Measurements from ENCODE around the gene FBXL15.
A peak's percentile ranks its signal among the peaks of the same experiment; 100 is the strongest.

Gene FBXL15

DNA sequence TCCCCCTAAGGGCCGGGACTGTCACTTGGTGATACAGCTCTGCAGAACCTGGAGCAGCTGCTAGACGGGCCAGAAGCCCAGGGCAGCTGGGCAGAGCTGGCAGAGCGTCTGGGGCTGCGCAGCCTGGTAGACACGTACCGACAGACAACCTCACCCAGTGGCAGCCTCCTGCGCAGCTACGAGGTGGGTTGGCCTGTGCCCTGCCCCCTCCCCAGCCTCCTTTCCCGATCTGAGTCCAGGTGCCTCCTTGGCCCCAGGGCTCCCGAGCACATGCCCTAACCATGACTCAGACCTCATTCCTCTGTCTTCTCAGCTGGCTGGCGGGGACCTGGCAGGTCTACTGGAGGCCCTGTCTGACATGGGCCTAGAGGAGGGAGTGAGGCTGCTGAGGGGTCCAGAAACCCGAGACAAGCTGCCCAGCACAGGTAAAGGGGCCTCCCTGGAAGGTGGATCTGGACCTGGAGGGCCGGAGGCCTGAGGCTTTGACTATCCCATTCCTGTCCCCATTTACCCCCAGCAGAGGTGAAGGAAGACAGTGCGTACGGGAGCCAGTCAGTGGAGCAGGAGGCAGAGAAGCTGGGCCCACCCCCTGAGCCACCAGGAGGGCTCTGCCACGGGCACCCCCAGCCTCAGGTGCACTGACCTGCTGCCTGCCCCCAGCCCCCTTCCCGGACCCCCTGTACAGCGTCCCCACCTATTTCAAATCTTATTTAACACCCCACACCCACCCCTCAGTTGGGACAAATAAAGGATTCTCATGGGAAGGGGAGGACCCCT is 18.7 kb upstream of the FBXL15 start:
- H3K4me1 Mint-ChIP-seq (ENCODE audit: low read depth): peaks cover 44% of the 10 kb centered on the region

GRCh38 chr10:102402512-102402896 is 18.1 kb upstream of the FBXL15 start:
- H3K4me1 Mint-ChIP-seq (ENCODE audit: low read depth): peaks cover 45% of the 10 kb centered on the region
- H3K27ac Mint-ChIP-seq: no peak overlapping the region
- H3K4me3 Mint-ChIP-seq: no peak overlapping the region
- intact Hi-C loops (cut with micrococcal nuclease): no loop called here
- peaks cover 26% of the 10 kb centered on the region for H3K27me3 Mint-ChIP-seq
- no peaks in the 10 kb centered on the region for H3K9me3 Mint-ChIP-seq
- peaks cover 61% of the 10 kb centered on the region for H3K36me3 Mint-ChIP-seq (ENCODE audit: low read depth)

More for the DNA sequence above, 18.7 kb upstream of the FBXL15 start:
- no peaks in the 10 kb centered on the region for H3K9me3 Mint-ChIP-seq
- intact Hi-C loops (cut with micrococcal nuclease): no loop called here
- H3K27me3 Mint-ChIP-seq: peaks cover 21% of the 10 kb centered on the region
- peaks cover 67% of the 10 kb centered on the region for H3K36me3 Mint-ChIP-seq (ENCODE audit: low read depth)
- no peak overlapping the region for H3K27ac Mint-ChIP-seq
- H3K4me3 Mint-ChIP-seq: no peak overlapping the region

- Mint-ChIP-seq H3K4me3 (no peak overlapping the region), H3K36me3 (ENCODE audit: low read depth) (peaks cover 55% of the 10 kb centered on the region), H3K9me3 (no peaks in the 10 kb centered on the region), H3K27ac (no peak overlapping the region), H3K4me1 (ENCODE audit: low read depth) (peaks cover 45% of the 10 kb centered on the region), H3K27me3 (peaks cover 33% of the 10 kb centered on the region)
- intact Hi-C loops (cut with micrococcal nuclease): no loop called here
Observed at GRCh38 chr10:102403115-102403514, 17.5 kb upstream of the FBXL15 start.

DNA sequence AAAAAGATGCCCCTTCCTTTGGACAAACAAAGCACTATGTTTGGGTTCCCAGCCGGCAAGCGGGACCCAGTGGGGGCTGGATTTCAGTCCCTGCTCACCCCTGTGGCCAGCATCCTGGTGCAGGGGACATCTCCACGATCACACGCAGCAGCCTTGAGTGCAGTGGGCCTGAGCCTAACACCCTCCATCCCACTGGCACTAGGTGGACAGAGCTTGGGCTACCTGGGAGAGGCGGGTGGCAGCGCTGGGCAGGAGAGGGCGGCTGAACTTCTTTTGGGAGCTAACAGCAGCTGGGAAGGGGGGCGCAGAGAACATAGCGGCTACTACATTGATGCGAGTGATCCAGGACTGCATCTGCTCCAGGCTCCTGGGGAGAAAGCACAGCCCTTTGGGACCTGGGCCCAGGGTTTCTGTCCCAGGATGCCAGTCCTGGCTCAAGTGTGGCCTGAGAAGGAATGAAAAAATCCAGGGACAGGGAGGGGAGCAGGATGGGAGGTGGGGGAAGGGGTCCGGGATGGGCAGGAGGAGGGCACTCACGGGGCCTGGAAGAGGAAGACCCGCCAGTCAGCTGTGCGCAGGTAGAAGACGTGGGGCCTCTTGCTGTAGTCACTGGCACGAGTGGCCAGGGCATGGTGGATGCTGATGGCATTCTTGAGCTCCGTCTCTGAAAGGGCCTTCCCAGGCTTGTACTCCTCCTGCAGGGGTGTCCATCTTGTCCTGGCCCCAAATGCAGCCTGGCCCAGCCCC is 16.1 kb upstream of the FBXL15 start:
- H3K27ac Mint-ChIP-seq: no peak overlapping the region
- peaks cover 44% of the 10 kb centered on the region for H3K4me1 Mint-ChIP-seq (ENCODE audit: low read depth)
- intact Hi-C loops (cut with micrococcal nuclease): no loop called here
- no peak overlapping the region for H3K4me3 Mint-ChIP-seq
- H3K27me3 Mint-ChIP-seq: peaks cover 44% of the 10 kb centered on the region
- H3K36me3 Mint-ChIP-seq (ENCODE audit: low read depth): peaks cover 43% of the 10 kb centered on the region
- H3K9me3 Mint-ChIP-seq: no peaks in the 10 kb centered on the region

GRCh38 chr10:102405108-102405571 is 15.5 kb upstream of the FBXL15 start:
- H3K4me1 Mint-ChIP-seq (ENCODE audit: low read depth): peaks cover 46% of the 10 kb centered on the region
- peaks cover 37% of the 10 kb centered on the region for H3K36me3 Mint-ChIP-seq (ENCODE audit: low read depth)
- H3K9me3 Mint-ChIP-seq: no peaks in the 10 kb centered on the region
- no peak overlapping the region for H3K4me3 Mint-ChIP-seq
- H3K27me3 Mint-ChIP-seq: peaks cover 50% of the 10 kb centered on the region
- intact Hi-C loops (cut with micrococcal nuclease): no loop called here
- H3K27ac Mint-ChIP-seq: no peak overlapping the region

DNA sequence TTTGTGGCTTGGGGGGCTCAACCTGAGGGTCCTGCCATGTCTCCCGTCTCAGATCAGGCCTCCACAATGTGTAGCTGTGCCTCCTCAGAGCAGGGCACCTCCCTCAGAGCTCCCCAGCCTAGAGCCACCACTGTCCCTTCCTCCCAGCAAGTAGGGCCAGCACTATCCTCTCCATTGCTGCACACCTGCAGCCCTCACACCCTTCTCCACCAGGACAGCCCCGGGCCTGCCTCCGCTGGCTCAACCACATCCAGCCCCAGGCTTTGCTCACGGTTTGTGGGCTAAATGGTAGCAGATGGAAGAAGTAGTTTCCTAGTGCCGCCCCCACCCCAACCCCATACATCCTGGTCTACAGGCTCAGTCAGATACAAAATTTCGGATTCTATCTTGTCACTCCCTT is 15.0 kb upstream of the FBXL15 start:
- Mint-ChIP-seq H3K27ac (no peak overlapping the region), H3K27me3 (peaks cover 54% of the 10 kb centered on the region), H3K9me3 (no peaks in the 10 kb centered on the region), H3K4me1 (ENCODE audit: low read depth) (peaks cover 43% of the 10 kb centered on the region), H3K36me3 (ENCODE audit: low read depth) (peaks cover 32% of the 10 kb centered on the region), H3K4me3 (no peak overlapping the region)
- intact Hi-C loops (cut with micrococcal nuclease): no loop called here

- no peak overlapping the region for H3K27ac Mint-ChIP-seq
- peaks cover 20% of the 10 kb centered on the region for H3K36me3 Mint-ChIP-seq (ENCODE audit: low read depth)
- no peak overlapping the region for H3K4me3 Mint-ChIP-seq
- intact Hi-C loops (cut with micrococcal nuclease): no loop called here
- H3K4me1 Mint-ChIP-seq (ENCODE audit: low read depth): peaks cover 50% of the 10 kb centered on the region
- no peaks in the 10 kb centered on the region for H3K9me3 Mint-ChIP-seq
- H3K27me3 Mint-ChIP-seq: peaks cover 66% of the 10 kb centered on the region
Observed at GRCh38 chr10:102406815-102407214, 13.8 kb upstream of the FBXL15 start.

GRCh38 chr10:102407425-102408130 is 13.1 kb upstream of the FBXL15 start:
- Mint-ChIP-seq H3K4me1 (ENCODE audit: low read depth) (peaks cover 50% of the 10 kb centered on the region), H3K27me3 (peaks cover 73% of the 10 kb centered on the region), H3K36me3 (ENCODE audit: low read depth) (peaks cover 12% of the 10 kb centered on the region), H3K4me3 (no peak overlapping the region), H3K9me3 (no peaks in the 10 kb centered on the region), H3K27ac (no peak overlapping the region)
- intact Hi-C loops (cut with micrococcal nuclease): no loop called here

DNA sequence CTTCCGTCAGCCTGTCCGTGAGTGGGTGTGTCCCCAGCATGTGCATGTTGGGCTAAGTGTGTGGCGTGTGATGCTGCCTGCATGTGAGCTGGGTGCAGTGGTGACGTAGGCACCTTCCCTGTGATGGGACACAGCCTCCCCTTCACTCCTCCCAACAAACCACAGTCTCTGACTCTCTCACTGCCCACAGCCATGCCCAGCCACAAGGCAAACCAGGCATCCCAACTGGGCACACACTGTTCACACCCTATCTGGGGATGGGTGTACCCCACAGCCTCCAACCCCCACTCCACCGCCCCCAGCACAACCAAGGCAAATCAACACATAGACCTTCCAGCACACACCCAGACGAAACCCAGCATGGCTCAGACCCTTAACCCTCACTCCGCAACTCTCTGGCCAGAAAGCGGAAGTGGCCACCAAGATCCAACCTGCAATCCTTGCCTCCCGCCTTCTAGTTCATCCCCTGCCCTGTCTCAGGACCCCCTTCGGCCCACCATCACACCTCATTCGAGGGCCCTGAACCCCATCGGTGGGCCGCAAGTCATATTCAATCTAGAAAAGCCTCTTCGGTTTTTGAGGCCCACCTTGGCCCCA is 12.4 kb upstream of the FBXL15 start:
- intact Hi-C loops (cut with micrococcal nuclease): no loop called here
- Mint-ChIP-seq H3K27me3 (peaks cover 80% of the 10 kb centered on the region), H3K36me3 (ENCODE audit: low read depth) (peaks cover 7% of the 10 kb centered on the region), H3K4me1 (ENCODE audit: low read depth) (peaks cover 50% of the 10 kb centered on the region), H3K4me3 (peak overlapping the region; percentile 14), H3K9me3 (no peaks in the 10 kb centered on the region), H3K27ac (no peak overlapping the region)

DNA sequence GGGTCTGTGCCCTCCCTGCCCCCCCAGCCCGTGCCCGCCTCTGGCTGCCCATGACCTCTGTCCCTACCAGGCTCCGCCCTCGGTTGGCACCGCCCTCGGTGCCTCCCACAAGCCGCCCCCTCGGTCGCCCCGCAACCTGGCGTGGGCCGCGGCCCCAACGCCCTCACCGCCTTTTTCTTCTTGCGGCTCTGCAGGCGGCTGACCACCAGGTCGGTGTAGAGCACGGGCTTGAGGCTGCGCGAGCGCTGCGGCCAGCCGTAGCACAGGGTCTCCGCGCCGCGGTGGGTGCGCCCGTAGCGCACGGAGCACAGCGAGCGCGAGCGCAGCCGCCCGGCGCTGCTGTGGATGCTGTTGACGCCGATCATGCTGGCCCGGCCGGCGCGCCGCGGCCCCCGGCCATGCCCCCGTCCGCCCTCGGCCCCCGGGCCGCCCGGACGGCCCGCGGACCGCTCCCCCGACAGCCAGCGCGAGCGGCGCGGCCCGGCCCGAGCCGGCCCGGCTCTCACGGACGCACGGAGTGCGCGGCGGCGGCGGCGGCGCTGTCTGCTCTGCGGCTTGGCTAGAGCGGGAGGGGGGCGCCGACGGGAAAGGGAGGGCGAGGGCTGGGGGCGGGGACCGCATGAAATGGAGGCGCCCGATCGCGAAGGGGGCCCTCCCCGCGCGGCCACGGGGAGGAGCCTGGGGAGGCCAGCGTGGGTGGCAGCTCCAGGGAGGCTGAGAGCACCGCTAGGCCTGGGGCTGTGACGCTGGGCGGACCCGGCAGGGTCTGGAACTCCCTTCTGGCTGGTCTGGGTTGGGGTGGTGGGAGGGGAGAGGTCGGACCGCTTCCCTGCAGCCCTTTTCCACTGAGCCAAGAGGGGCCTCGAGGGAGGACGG is 11.7 kb upstream of the FBXL15 start:
- Mint-ChIP-seq H3K4me1 (ENCODE audit: low read depth) (peaks cover 51% of the 10 kb centered on the region), H3K9me3 (no peaks in the 10 kb centered on the region)
- intact Hi-C loops (cut with micrococcal nuclease): no loop called here

GRCh38 chr10:102409604-102410428 is 10.8 kb upstream of the FBXL15 start:
- H3K27ac Mint-ChIP-seq: no peak overlapping the region
- peak overlapping the region; percentile 60 for H3K4me3 Mint-ChIP-seq
- intact Hi-C loops (cut with micrococcal nuclease): no loop called here
- peaks cover 59% of the 10 kb centered on the region for H3K4me1 Mint-ChIP-seq (ENCODE audit: low read depth)
- H3K36me3 Mint-ChIP-seq (ENCODE audit: low read depth): no peaks in the 10 kb centered on the region
- no peaks in the 10 kb centered on the region for H3K9me3 Mint-ChIP-seq
- H3K27me3 Mint-ChIP-seq: peaks cover 90% of the 10 kb centered on the region

More for the DNA sequence above, 11.7 kb upstream of the FBXL15 start:
- H3K4me3 Mint-ChIP-seq: peak overlapping the region; percentile 63
- H3K27me3 Mint-ChIP-seq: peaks cover 87% of the 10 kb centered on the region
- H3K27ac Mint-ChIP-seq: no peak overlapping the region
- H3K36me3 Mint-ChIP-seq (ENCODE audit: low read depth): no peaks in the 10 kb centered on the region

DNA sequence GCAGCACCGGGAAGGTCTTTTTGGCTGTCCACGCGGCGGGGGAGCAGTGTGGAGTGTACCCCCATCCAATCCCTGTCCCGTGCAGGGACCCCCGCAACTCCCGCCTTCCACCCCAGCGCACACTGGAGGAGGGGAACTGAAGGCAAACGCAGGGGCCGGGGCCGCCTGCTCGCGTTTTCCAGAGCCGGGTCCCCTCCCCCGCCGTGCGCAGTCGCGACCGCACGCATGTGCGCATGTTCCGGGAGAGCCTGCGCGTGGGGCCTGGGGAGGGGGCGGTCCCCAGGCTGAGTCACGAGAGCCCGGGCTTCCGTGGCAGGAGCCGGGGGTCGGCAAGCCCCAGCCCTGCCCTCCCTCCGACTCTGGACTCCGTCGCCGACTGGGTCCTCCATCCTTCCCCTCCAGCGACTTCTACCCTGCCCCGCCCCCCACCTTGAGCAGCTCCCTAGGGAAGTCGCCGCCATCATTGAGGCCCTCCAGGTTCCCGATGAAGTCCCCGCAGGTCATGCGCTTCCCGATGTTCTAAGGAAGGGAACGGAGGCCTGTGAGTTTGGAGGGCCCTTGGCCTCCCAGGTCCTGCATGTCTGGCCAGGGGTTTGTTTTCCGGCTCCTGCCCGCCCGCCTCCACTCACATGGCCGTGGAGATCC is 10.1 kb upstream of the FBXL15 start:
- no peak overlapping the region for H3K27ac Mint-ChIP-seq
- no peaks in the 10 kb centered on the region for H3K36me3 Mint-ChIP-seq (ENCODE audit: low read depth)
- no peak overlapping the region for H3K4me3 Mint-ChIP-seq
- H3K27me3 Mint-ChIP-seq: peaks cover 90% of the 10 kb centered on the region
- no peaks in the 10 kb centered on the region for H3K9me3 Mint-ChIP-seq
- peaks cover 66% of the 10 kb centered on the region for H3K4me1 Mint-ChIP-seq (ENCODE audit: low read depth)
- intact Hi-C loops (cut with micrococcal nuclease): no loop called here
